ENCODE measurements around the gene FRAS1. TPM values are rescaled to one million over a fixed set of nuclear protein-coding genes. Genes with fewer than 3 reads are reported as not detected.

FRAS1 gene
- total and polyA plus RNA-seq, 2 donors (not counting 3 experiments of a cell fraction or from before 2014, with no cell fraction given), result 1.4 to 3.6 TPM

DNA sequence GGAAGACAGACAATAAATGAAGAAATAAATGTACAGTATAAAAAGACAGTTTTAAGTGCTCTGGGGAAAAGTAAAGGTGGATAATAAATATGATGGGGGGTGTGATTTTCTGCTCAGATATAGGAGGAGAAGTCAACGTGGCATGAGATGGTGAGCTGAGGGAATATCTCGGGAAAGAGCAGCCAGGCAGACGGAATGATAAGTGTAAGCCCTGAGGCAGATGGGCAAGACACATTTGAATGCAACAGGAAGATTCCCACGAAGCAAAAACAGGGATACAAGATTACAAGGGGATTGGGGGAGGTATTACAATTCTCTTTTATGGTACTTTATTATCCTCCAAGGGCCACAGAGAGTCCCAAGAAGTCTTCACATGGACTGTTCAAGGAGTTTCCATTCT, 505.6 kb downstream of the FRAS1 start:
- Histone ChIP-seq H3K4me2 (ENCODE audit: insufficient read depth, low read length) (no peak overlapping the region), H3K36me3 (ENCODE audit: control insufficient read depth in 2 of 2, extremely low read depth in 1 of 2, insufficient read depth in 2 of 2, low read length in 2 of 2) (no peaks in the 10 kb centered on the region), H3K4me3 (replicated peaks in 1 of 3; ENCODE audit: insufficient read depth in 1 of 3, low read depth in 1 of 3, low read length in 3 of 3) (no peak overlapping the region), H3K9me1 (replicated peaks; ENCODE audit: control insufficient read depth, extremely low read depth, insufficient read depth, low read length) (no peaks in the 10 kb centered on the region), H3K4me1 (ENCODE audit: control insufficient read depth, extremely low read depth, insufficient read depth, low read length) (peaks cover 54% of the 10 kb centered on the region), H4K20me1 (replicated peaks; ENCODE audit: control insufficient read depth, extremely low read depth, insufficient read depth, low read length) (no peaks in the 10 kb centered on the region), H3K9me3 (replicated peaks; ENCODE audit: control insufficient read depth, insufficient read depth, low read length) (no peaks in the 10 kb centered on the region), H2AFZ (ENCODE audit: low read depth, low read length) (no peak overlapping the region), H3K27ac (ENCODE audit: insufficient read depth, low read depth, low read length) (no peak overlapping the region), H3K9ac (replicated peaks; ENCODE audit: extremely low read depth, insufficient read depth, low read length) (no peak overlapping the region), H3K27me3 (ENCODE audit: control insufficient read depth in 2 of 2, insufficient read depth in 2 of 2, low read length in 2 of 2) (no peaks in the 10 kb centered on the region), H3K79me2 (ENCODE audit: control insufficient read depth, insufficient read depth, low read length) (no peaks in the 10 kb centered on the region)
- dilution Hi-C loops (cut with MboI; ENCODE audit: extremely low pct_ligation_motif_present, low sequenced_read_pairs) (no loop called here), intact Hi-C loops (cut with micrococcal nuclease) (no loop called here)
- DNase-seq (ENCODE audit: low read depth, low spot score) (no peak), FAIRE-seq (no peak)
- no TSS peak for BruUV-seq (replicated peaks)
- no peak for TF ChIP-seq EZH2 (IDR thresholded peaks at IDR 0.05; ENCODE audit: borderline replicate concordance, low read depth, low read length, severe bottlenecking)
- TF ChIP-seq MYC (IDR thresholded peaks at IDR 0.05; ENCODE audit: low read depth, low read length), result no peak
- TF ChIP-seq, protein P1, sequence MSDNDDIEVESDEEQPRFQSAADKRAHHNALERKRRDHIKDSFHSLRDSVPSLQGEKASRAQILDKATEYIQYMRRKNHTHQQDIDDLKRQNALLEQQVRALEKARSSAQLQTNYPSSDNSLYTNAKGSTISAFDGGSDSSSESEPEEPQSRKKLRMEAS (IDR thresholded peaks at IDR 0.05; ENCODE audit: insufficient read depth, insufficient read length), result no peak
- TF ChIP-seq JUN (IDR thresholded peaks at IDR 0.05; ENCODE audit: borderline replicate concordance, insufficient read depth, insufficient read length, low read depth), result no peak
- TF ChIP-seq GATA2 (IDR thresholded peaks at IDR 0.05; ENCODE audit: insufficient read depth, insufficient read length, low read depth, low read length), result no peak
- TF ChIP-seq FOS (IDR thresholded peaks at IDR 0.05; ENCODE audit: borderline replicate concordance, insufficient read depth, low read length), result no peak
- TF ChIP-seq, protein P2, sequence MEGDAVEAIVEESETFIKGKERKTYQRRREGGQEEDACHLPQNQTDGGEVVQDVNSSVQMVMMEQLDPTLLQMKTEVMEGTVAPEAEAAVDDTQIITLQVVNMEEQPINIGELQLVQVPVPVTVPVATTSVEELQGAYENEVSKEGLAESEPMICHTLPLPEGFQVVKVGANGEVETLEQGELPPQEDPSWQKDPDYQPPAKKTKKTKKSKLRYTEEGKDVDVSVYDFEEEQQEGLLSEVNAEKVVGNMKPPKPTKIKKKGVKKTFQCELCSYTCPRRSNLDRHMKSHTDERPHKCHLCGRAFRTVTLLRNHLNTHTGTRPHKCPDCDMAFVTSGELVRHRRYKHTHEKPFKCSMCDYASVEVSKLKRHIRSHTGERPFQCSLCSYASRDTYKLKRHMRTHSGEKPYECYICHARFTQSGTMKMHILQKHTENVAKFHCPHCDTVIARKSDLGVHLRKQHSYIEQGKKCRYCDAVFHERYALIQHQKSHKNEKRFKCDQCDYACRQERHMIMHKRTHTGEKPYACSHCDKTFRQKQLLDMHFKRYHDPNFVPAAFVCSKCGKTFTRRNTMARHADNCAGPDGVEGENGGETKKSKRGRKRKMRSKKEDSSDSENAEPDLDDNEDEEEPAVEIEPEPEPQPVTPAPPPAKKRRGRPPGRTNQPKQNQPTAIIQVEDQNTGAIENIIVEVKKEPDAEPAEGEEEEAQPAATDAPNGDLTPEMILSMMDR (IDR thresholded peaks at IDR 0.05; ENCODE audit: extremely low read depth in 1 of 2, insufficient read depth in 1 of 2, low read depth in 1 of 2, low read length in 2 of 2), result no peak
- TF ChIP-seq POLR2AphosphoS5 (IDR thresholded peaks at IDR 0.05; ENCODE audit: insufficient read depth, low read depth, low read length), result no peak
- no peak for TF ChIP-seq POLR2A (IDR thresholded peaks at IDR 0.05; ENCODE audit: low read depth, low read length)
- ChIA-PET CTCF (no interaction called here), POLR2A (no interaction called here)

All from endothelial cell of umbilical vein (primary cell).